Epithelial cell of proximal tubule (primary cell): ENCODE data around the gene C11orf58. TPM values are rescaled to one million over a fixed set of nuclear protein-coding genes. Genes with fewer than 3 reads are reported as not detected.

ENCODE experiments used
- DNase-seq: peaks from one replicate; pipeline ENCODE4 v3.0.0-alpha.2; 2011; ENCODE audit warnings: low read depth
- H3K4me3 ChIP-seq: 2 replicates; pipeline ENCODE4 v1.5.1; 2011; ENCODE audit warnings: low read depth, mild to moderate bottlenecking, low read length
- CTCF ChIP-seq: conservative IDR thresholded peaks from 2 replicates; pipeline ENCODE4 v1.5.1; 2012; ENCODE audit warnings: low read depth, mild to moderate bottlenecking, low read length
- total RNA-seq: library from RNA; depleted of rRNA; stranded (reverse); fragments of >200 nt; gene quantifications from 2 replicates; pipeline ENCODE4 v1.2.3, GENCODE V29; 2015

The C11orf58 gene
- 153 and 166 TPM in 2 replicates for total RNA-seq

GRCh38 chr11:16738193-16738946 is at the start of gene C11orf58:
Gene C11orf58 (plus strand): TSS chr11:16738647. CDS start chr11:16738779, 132 bp downstream.
- DNase-seq = peak; percentile 76
- H3K4me3 ChIP-seq = peak within 1 kb of the TSS; percentile 80
- no peak for TF ChIP-seq CTCF

- peak; percentile 18 for DNase-seq
- no peak for TF ChIP-seq CTCF
- no peak overlapping the region for H3K4me3 ChIP-seq
These were observed 48.4 kb upstream of the C11orf58 start for GRCh38 chr11:16690086-16690485.

GRCh38 chr11:16703795-16704194 is 34.7 kb upstream of the C11orf58 start:
- no peak overlapping the region for H3K4me3 ChIP-seq
- DNase-seq = no peak
- no peak for TF ChIP-seq CTCF

GRCh38 chr11:16713594-16713993 is 24.9 kb upstream of the C11orf58 start:
- TF ChIP-seq CTCF = no peak
- H3K4me3 ChIP-seq = no peak overlapping the region

GRCh38 chr11:16722581-16723344 is 15.7 kb upstream of the C11orf58 start:
- no peak for DNase-seq
- no peak overlapping the region for H3K4me3 ChIP-seq
- TF ChIP-seq CTCF = no peak

More at GRCh38 chr11:16713594-16713993, 24.9 kb upstream of the C11orf58 start:
- no peak for DNase-seq

- DNase-seq = no peak
- no peak overlapping the region for H3K4me3 ChIP-seq
- no peak for TF ChIP-seq CTCF
These were observed 10.6 kb upstream of the C11orf58 start for GRCh38 chr11:16727806-16728205.
